HepG2 (cell line): ENCODE results near the gene STEAP1B. TPM values are rescaled to one million over a fixed set of nuclear protein-coding genes. Genes with fewer than 3 reads are reported as not detected.
A peak's percentile ranks its signal among the peaks of the same experiment; 100 is the strongest.

Experiments used
- ATAC-seq: fragments of 200-7000 bp; cut with Tn5 transposase; 3 replicates; pipeline ENCODE4 v1.9.1; 2020; ENCODE audit warnings: mild to moderate bottlenecking, moderate library complexity
- BruUV-seq: library from RNA; stranded (reverse); fragments of 400-500 nt; replicated peaks from 2 replicates; lab custom pipeline; 2021; lab: Mats Ljungman, UMichigan
- CTCF ChIA-PET: fragments of 300-600 bp; formaldehyde crosslinking; extraction: SDS; loops from one replicate; lab custom pipeline; 2021; ENCODE audit warnings: low total read pairs, inconsistent platforms, low intra/inter-chr PET ratio; lab: Yijun Ruan, JAX
- POLR2A ChIA-PET: fragments of 350-600 bp; sonication (Branson Sonifier 250); formaldehyde crosslinking; loops from one replicate; lab custom pipeline; 2020; ENCODE audit warnings: antibody characterized with exemption, inconsistent platforms; lab: Yijun Ruan, JAX
- DNase-seq: peaks from one replicate; pipeline ENCODE4 v3.0.0-alpha.2; 2015; ENCODE audit warnings: low spot score
- FAIRE-seq: peaks from 3 replicates; lab custom pipeline; 2011; peaks lifted over from hg19 to GRCh38; lab: Jason Lieb, UNC
- H2AFZ ChIP-seq: one replicate; pipeline ENCODE4 v1.6.1; 2011; ENCODE audit warnings: low read length, inconsistent platforms
- H3K27ac ChIP-seq: fragments of 300-600 bp; 3 replicates; pipeline ENCODE4 v1.8.0; 2011; ENCODE audit warnings: mixed run types, mild to moderate bottlenecking, mixed read lengths, low read length, inconsistent platforms; ENCODE audit not compliant: insufficient read depth; ENCODE audit errors: extremely low read length
- H3K27me3 ChIP-seq, 2 experiments: fragments of 200-600 bp in 1 of 2; 2 replicates in 1 of 2; 3 replicates in 1 of 2; pipeline versions ENCODE4 v1.6.0 to v1.8.0; 2011; ENCODE audit warnings: low read length in 2 of 2, mild to moderate bottlenecking in 2 of 2, moderate library complexity in 2 of 2, inconsistent platforms in 1 of 2; ENCODE audit not compliant: insufficient read depth in 2 of 2, control insufficient read depth in 1 of 2
- H3K36me3 ChIP-seq, 2 experiments: fragments of 200-600 bp in 1 of 2; replicated peaks in 1 of 2; 2 replicates in 1 of 2; 3 replicates in 1 of 2; pipeline versions ENCODE4 v1.5.1 to v1.8.0; 2011; ENCODE audit warnings: low read length in 2 of 2, inconsistent platforms in 1 of 2; ENCODE audit not compliant: insufficient read depth in 2 of 2, control insufficient read depth in 1 of 2
- H3K4me1 ChIP-seq: 2 replicates; pipeline ENCODE4 v1.5.1; 2012; ENCODE audit warnings: low read length, inconsistent platforms; ENCODE audit not compliant: insufficient read depth
- H3K4me2 ChIP-seq: 2 replicates; pipeline ENCODE4 v1.6.0; 2011; ENCODE audit warnings: low read depth, low read length, inconsistent platforms
- H3K4me3 ChIP-seq, 3 experiments: fragments of 200-600 bp in 1 of 3; sonication (generic), shearing (Covaris generic) in 1 of 3; replicated peaks in 1 of 3; 2 replicates each; pipeline ENCODE4 v1.5.1; 2011 to 2016; ENCODE audit warnings: low read length in 3 of 3, inconsistent platforms in 2 of 3, low read depth in 2 of 3, mild to moderate bottlenecking in 2 of 3, control low read depth in 1 of 3, mixed read lengths in 1 of 3; ENCODE audit not compliant: insufficient read depth in 1 of 3
- H3K79me2 ChIP-seq: one replicate; pipeline ENCODE4 v1.6.1; 2011; ENCODE audit warnings: low read length, inconsistent platforms; ENCODE audit not compliant: insufficient read depth
- H3K9ac ChIP-seq: 2 replicates; pipeline ENCODE4 v1.6.0; 2011; ENCODE audit warnings: mild to moderate bottlenecking, low read depth, low read length, inconsistent platforms; ENCODE audit not compliant: insufficient read depth
- H3K9me3 ChIP-seq: 2 replicates; pipeline ENCODE4 v1.5.1; 2012; ENCODE audit warnings: mild to moderate bottlenecking, low read length
- H4K20me1 ChIP-seq: 2 replicates; pipeline ENCODE4 v1.6.0; 2011; ENCODE audit warnings: inconsistent platforms, mild to moderate bottlenecking, low read length, moderate library complexity; ENCODE audit not compliant: insufficient read depth
- BCL6 ChIP-seq: IDR thresholded peaks from 2 replicates; pipeline ENCODE4 v1.6.1; 2016; ENCODE audit warnings: missing genetic modification reagents, missing compliant biosample characterization
- MAFK ChIP-seq, 2 experiments: IDR thresholded peaks in 1 of 2; conservative IDR thresholded peaks in 1 of 2; 2 replicates each; pipeline ENCODE4 v1.6.1; 2011; ENCODE audit warnings: improper control_type of control experiment in 2 of 2, low read length in 2 of 2
- MLXIP ChIP-seq: sonication (generic); formaldehyde crosslinking; IDR thresholded peaks from 2 replicates; pipeline ENCODE4 v1.9.0; 2021; ENCODE audit warnings: missing genetic modification reagents, borderline replicate concordance
- ZFYVE20 ChIP-seq: sonication (generic); formaldehyde crosslinking; IDR thresholded peaks from 2 replicates; pipeline ENCODE4 v1.8.0; 2023; ENCODE audit warnings: low read depth, mild to moderate bottlenecking, moderate library complexity, missing genetic modification reagents, borderline replicate concordance
- ZNF337 ChIP-seq: sonication (generic); formaldehyde crosslinking; IDR thresholded peaks from 2 replicates; pipeline ENCODE4 v1.5.1; 2020; ENCODE audit warnings: missing genetic modification reagents, low read depth, mild to moderate bottlenecking, borderline replicate concordance
- WGBS: methylation state at CpG from one replicate; pipeline ENCODE4 v1.1.6; 2017; ENCODE audit warnings: low lambda C conversion rate; 5-methylcytosine and 5-hydroxymethylcytosine counted together
- in situ Hi-C: cut with HindIII; loops from 2 replicates; pipeline ENCODE4 v1.10.0; 2017; ENCODE audit warnings: low pct_unique_long_range_greater_than_20kb; ENCODE audit not compliant: extremely low pct_ligation_motif_present
- intact Hi-C: fragments of 100-400 bp; cut with micrococcal nuclease; formaldehyde crosslinking; loops from one replicate; pipeline ENCODE4 v1.10.0; 2022; ENCODE audit not compliant: unreplicated experiment
- polyA plus RNA-seq, 8 experiments: library from polyadenylated mRNA; depleted of rRNA in 3 of 8; stranded (reverse) in 7 of 8; unstranded in 1 of 8; fragments of >200 nt; fragmentation: Illumina TruSeq in 4 of 8; extraction: Trizol in 4 of 8; gene quantifications; 2 replicates each; pipeline versions ENCODE4 v1.2.1 to v1.2.3, GENCODE V29; 2011 to 2016; ENCODE audit warnings: low read depth in 4 of 8, missing spikeins in 1 of 8, mixed read lengths in 1 of 8; ENCODE audit not compliant: insufficient read depth in 1 of 8
- total RNA-seq, 5 experiments: library from RNA; depleted of rRNA; stranded (reverse); fragments of >200 nt; fragmentation: Illumina TruSeq; extraction: Trizol; gene quantifications; 2 replicates each; pipeline ENCODE4 v1.2.3, GENCODE V29; 2016; ENCODE audit warnings: low read depth in 1 of 5
- TF ChIP-seq, protein P1 (sequence below): sonication (generic); formaldehyde crosslinking; IDR thresholded peaks from 2 replicates; pipeline ENCODE4 v1.4.0; 2020; ENCODE audit warnings: missing genetic modification reagents
- TF ChIP-seq, protein P2 (sequence below): sonication (generic); formaldehyde crosslinking; IDR thresholded peaks from 2 replicates; pipeline ENCODE4 v1.8.0; 2022; ENCODE audit warnings: mild to moderate bottlenecking, missing genetic modification reagents, borderline replicate concordance

STEAP1B gene
- total and polyA plus RNA-seq, 2 of the 13 experiments (the other 11 are each of a cell fraction or from before 2014, with no cell fraction given): not detected

DNA sequence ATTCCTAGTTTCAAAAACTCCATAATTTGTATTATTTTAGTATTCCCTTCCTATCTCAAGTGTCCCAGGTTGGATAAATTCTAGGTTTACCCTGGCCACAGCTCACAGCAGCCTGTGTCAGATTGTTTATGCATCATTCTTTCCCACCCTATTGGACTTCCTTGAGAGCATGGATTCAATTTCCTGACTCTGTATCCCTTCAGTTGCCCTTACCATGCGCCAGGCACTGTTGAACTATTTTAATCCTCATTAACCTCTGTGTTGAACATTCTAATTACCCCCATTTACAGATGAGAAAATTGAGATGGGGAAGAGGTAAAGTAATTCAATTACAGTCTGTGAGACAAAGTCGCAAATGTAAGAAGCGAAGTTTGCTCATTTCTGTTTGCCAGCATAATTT, 58.8 kb downstream of the STEAP1B start:
- ATAC-seq (no peak), FAIRE-seq (no peak), DNase-seq (no peak)
- H2AFZ ChIP-seq: no peak overlapping the region
- intact Hi-C loops: loop anchor here (5.0 kb wide), 1 partner anchor 571 kb away; the partner anchor contains the start of gene HYCC1
- in situ Hi-C loops: loop anchor here (5.0 kb wide), 1 partner anchor 89 kb away; no protein-coding TSS in a partner anchor
- H3K27ac ChIP-seq: peak overlapping the region; percentile 96
- peaks cover 53% of the 10 kb centered on the region for H3K4me1 ChIP-seq
- no peaks in the 10 kb centered on the region for H3K36me3 ChIP-seq
- no peak overlapping the region for H3K4me2 ChIP-seq
- 97% methylated on average over 3 of the region's 3 CpGs for WGBS
- no peaks in the 10 kb centered on the region for H4K20me1 ChIP-seq
- H3K9me3 ChIP-seq: no peaks in the 10 kb centered on the region
- ChIA-PET POLR2A (no interaction called here), CTCF (no interaction called here)
- TF ChIP-seq ZNF337 (no peak), ZFYVE20 (CRISPR knock-in tag) (no peak), BCL6 (0 out of 2 replicates have a peak, but pooled peaks have one; percentile 24), MAFK (conservative IDR thresholded peaks at IDR 0.05 in 1 of 2, IDR thresholded peaks at IDR 0.05 in 1 of 2; ENCODE audit: low read length in 2 of 2) (no peak), MLXIP (CRISPR knock-in tag) (no peak)
- TF ChIP-seq, protein P1, sequence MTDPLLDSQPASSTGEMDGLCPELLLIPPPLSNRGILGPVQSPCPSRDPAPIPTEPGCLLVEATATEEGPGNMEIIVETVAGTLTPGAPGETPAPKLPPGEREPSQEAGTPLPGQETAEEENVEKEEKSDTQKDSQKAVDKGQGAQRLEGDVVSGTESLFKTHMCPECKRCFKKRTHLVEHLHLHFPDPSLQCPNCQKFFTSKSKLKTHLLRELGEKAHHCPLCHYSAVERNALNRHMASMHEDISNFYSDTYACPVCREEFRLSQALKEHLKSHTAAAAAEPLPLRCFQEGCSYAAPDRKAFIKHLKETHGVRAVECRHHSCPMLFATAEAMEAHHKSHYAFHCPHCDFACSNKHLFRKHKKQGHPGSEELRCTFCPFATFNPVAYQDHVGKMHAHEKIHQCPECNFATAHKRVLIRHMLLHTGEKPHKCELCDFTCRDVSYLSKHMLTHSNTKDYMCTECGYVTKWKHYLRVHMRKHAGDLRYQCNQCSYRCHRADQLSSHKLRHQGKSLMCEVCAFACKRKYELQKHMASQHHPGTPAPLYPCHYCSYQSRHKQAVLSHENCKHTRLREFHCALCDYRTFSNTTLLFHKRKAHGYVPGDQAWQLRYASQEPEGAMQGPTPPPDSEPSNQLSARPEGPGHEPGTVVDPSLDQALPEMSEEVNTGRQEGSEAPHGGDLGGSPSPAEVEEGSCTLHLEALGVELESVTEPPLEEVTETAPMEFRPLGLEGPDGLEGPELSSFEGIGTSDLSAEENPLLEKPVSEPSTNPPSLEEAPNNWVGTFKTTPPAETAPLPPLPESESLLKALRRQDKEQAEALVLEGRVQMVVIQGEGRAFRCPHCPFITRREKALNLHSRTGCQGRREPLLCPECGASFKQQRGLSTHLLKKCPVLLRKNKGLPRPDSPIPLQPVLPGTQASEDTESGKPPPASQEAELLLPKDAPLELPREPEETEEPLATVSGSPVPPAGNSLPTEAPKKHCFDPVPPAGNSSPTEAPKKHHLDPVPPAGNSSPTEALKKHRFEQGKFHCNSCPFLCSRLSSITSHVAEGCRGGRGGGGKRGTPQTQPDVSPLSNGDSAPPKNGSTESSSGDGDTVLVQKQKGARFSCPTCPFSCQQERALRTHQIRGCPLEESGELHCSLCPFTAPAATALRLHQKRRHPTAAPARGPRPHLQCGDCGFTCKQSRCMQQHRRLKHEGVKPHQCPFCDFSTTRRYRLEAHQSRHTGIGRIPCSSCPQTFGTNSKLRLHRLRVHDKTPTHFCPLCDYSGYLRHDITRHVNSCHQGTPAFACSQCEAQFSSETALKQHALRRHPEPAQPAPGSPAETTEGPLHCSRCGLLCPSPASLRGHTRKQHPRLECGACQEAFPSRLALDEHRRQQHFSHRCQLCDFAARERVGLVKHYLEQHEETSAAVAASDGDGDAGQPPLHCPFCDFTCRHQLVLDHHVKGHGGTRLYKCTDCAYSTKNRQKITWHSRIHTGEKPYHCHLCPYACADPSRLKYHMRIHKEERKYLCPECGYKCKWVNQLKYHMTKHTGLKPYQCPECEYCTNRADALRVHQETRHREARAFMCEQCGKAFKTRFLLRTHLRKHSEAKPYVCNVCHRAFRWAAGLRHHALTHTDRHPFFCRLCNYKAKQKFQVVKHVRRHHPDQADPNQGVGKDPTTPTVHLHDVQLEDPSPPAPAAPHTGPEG (CRISPR knock-in tag): no peak
- TF ChIP-seq, protein P2, sequence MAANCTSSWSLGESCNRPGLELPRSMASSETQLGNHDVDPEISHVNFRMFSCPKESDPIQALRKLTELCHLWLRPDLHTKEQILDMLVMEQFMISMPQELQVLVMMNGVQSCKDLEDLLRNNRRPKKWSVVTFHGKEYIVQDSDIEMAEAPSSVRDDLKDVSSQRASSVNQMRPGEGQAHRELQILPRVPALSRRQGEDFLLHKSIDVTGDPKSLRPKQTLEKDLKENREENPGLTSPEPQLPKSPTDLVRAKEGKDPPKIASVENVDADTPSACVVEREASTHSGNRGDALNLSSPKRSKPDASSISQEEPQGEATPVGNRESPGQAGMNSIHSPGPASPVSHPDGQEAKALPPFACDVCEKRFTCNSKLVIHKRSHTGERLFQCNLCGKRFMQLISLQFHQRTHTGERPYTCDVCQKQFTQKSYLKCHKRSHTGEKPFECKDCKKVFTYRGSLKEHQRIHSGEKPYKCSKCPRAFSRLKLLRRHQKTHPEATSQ: no peak
- no peak overlapping the region for H3K4me3 ChIP-seq
- H3K27me3 ChIP-seq: no peaks in the 10 kb centered on the region
- no peaks in the 10 kb centered on the region for H3K79me2 ChIP-seq
- BruUV-seq: no TSS peak
- no peak overlapping the region for H3K9ac ChIP-seq
